ES-I3 (cell line): ENCODE results near the gene LMF2.

Source experiments
- H3K36me3 ChIP-seq: 2 replicates; pipeline ENCODE4 v1.6.1; 2013; ENCODE audit warnings: mild to moderate bottlenecking, low read length, control low read depth, moderate library complexity; ENCODE audit not compliant: insufficient read depth
- H3K4me1 ChIP-seq: 2 replicates; pipeline ENCODE4 v1.6.1; 2013; ENCODE audit warnings: mild to moderate bottlenecking, control low read depth, low read length; ENCODE audit not compliant: insufficient read depth
- H3K9ac ChIP-seq: 2 replicates; pipeline ENCODE4 v1.6.1; 2013; ENCODE audit warnings: low read depth, mild to moderate bottlenecking, low read length, moderate library complexity
- H3K9me3 ChIP-seq: 2 replicates; pipeline ENCODE4 v1.6.1; 2013; ENCODE audit warnings: mild to moderate bottlenecking, low read length, moderate library complexity; ENCODE audit not compliant: control insufficient read depth, insufficient read depth

The LMF2 gene

DNA sequence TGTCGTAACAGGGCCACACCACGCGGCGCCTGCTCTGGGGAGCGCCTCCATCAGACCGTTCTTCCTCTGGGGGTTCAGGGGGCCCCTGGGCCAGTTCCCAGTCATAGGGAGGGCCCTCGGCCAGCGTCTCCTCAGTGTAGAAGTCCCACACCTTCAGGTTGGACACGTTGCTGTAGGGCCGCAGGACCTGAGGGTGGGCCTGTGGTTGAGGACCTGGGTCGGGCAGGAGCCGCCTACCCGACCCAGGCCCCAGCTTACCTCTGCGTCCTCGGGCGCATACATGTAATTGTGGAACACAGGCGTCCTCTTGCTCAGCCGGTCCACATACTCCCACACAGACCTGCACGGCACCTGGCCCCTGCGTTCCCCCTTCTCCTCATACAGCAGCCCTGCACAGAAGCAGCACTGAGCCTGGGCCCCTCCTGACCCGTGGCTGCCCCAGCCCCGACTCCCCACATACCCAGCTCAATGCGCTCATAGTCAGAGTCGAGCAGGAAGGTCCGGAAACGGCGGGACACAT lies 52.9 kb downstream of the LMF2 start:
- Histone ChIP-seq H3K9ac (no peak overlapping the region), H3K4me1 (no peaks in the 10 kb centered on the region), H3K36me3 (no peaks in the 10 kb centered on the region; the same call in 1 of the 2 replicates), H3K9me3 (no peaks in the 10 kb centered on the region)
